A673 (cell line): Measurements from ENCODE around the gene MAPRE3. TPM values are rescaled to one million over a fixed set of nuclear protein-coding genes. Genes with fewer than 3 reads are reported as not detected.

Source experiments
- BruUV-seq: library from RNA; stranded (reverse); fragments of 400-500 nt; replicated peaks from 2 replicates; lab custom pipeline; 2021; lab: Mats Ljungman, UMichigan
- CTCF ChIA-PET: fragments of 300-600 bp; sonication (Branson Sonifier 250); formaldehyde crosslinking; loops from one replicate; lab custom pipeline; 2022; ENCODE audit warnings: antibody characterized with exemption; lab: Charles Lee
- POLR2A ChIA-PET: fragments of 300-600 bp; sonication (Branson Sonifier 250); formaldehyde crosslinking; loops from one replicate; lab custom pipeline; 2022; ENCODE audit warnings: antibody characterized with exemption; ENCODE audit not compliant: low non-redundant PET; lab: Charles Lee
- DNase-seq: peaks from one replicate; pipeline ENCODE4 v3.0.0-alpha.2; 2015; ENCODE audit warnings: low spot score
- H3K27ac ChIP-seq: fragments of 200-600 bp; sonication (generic); 2 replicates; pipeline ENCODE4 v1.5.1; 2016; ENCODE audit warnings: mixed run types, low read depth, mild to moderate bottlenecking, mixed read lengths, antibody characterized with exemption, low read length; ENCODE audit not compliant: poor library complexity, severe bottlenecking
- H3K27me3 ChIP-seq: fragments of 200-600 bp; sonication (generic); replicated peaks from 2 replicates; pipeline ENCODE4 v1.6.1; 2017; ENCODE audit warnings: mixed run types, low read depth, mild to moderate bottlenecking, mixed read lengths, antibody characterized with exemption, low read length; ENCODE audit not compliant: insufficient read depth, poor library complexity
- H3K36me3 ChIP-seq: fragments of 200-600 bp; sonication (generic); 2 replicates; pipeline ENCODE4 v1.6.1; 2016; ENCODE audit warnings: mixed run types, mild to moderate bottlenecking, mixed read lengths, antibody characterized with exemption, low read length; ENCODE audit not compliant: insufficient read depth, poor library complexity, severe bottlenecking
- H3K4me1 ChIP-seq: fragments of 200-600 bp; sonication (generic); 2 replicates; pipeline ENCODE4 v1.6.1; 2017; ENCODE audit warnings: mixed run types, mild to moderate bottlenecking, mixed read lengths, antibody characterized with exemption, low read length; ENCODE audit not compliant: insufficient read depth, poor library complexity, severe bottlenecking
- H3K4me3 ChIP-seq: fragments of 200-600 bp; sonication (generic); 2 replicates; pipeline ENCODE4 v1.5.1; 2016; ENCODE audit warnings: low read depth, mixed run types, mild to moderate bottlenecking, mixed read lengths, low read length; ENCODE audit not compliant: poor library complexity, severe bottlenecking
- H3K9me3 ChIP-seq: fragments of 200-600 bp; sonication (generic); 2 replicates; pipeline ENCODE4 v1.6.1; 2016; ENCODE audit warnings: mixed run types, low read depth, mild to moderate bottlenecking, mixed read lengths, antibody characterized with exemption, low read length; ENCODE audit not compliant: poor library complexity, severe bottlenecking
- CTCF ChIP-seq: fragments of 300-800, 200-600 bp; sonication (generic); conservative IDR thresholded peaks from 2 replicates; pipeline ENCODE4 v1.5.1; 2017; ENCODE audit warnings: low read depth, mild to moderate bottlenecking, antibody characterized with exemption, low read length, moderate library complexity, mixed read lengths
- EZH2 ChIP-seq: fragments of 200-600 bp; sonication (generic); IDR thresholded peaks from 2 replicates; pipeline ENCODE4 v1.6.1; 2017; ENCODE audit warnings: borderline replicate concordance, low read depth, mild to moderate bottlenecking, mixed read lengths, antibody characterized with exemption, low read length; ENCODE audit not compliant: poor library complexity, severe bottlenecking
- intact Hi-C: fragments of 100-400 bp; cut with micrococcal nuclease; formaldehyde crosslinking; loops from one replicate; pipeline ENCODE4 v1.10.0; 2022; ENCODE audit not compliant: unreplicated experiment
- total RNA-seq: library from RNA; stranded (reverse); gene quantifications from 2 replicates; pipeline ENCODE4 v1.2.3, GENCODE V29; 2021

The MAPRE3 gene
- total RNA-seq, 1 experiment from 2014 or later: 8.4 TPM

- POLR2A ChIA-PET: no interaction called here
- Histone ChIP-seq H3K4me3 (no peak overlapping the region), H3K36me3 (peaks cover 33% of the 10 kb centered on the region), H3K4me1 (no peaks in the 10 kb centered on the region), H3K27me3 (no peaks in the 10 kb centered on the region), H3K27ac (no peak overlapping the region), H3K9me3 (no peaks in the 10 kb centered on the region)
- no peak for DNase-seq
- no peak for TF ChIP-seq CTCF
- TF ChIP-seq EZH2: no peak
- CTCF ChIA-PET: no interaction called here
- intact Hi-C loops: no loop called here
- BruUV-seq: no TSS peak
Observed at GRCh38 chr2:26945991-26946750, 24.3 kb upstream of the MAPRE3 start.

- Histone ChIP-seq H3K9me3 (no peaks in the 10 kb centered on the region), H3K36me3 (peaks cover 31% of the 10 kb centered on the region), H3K27me3 (no peaks in the 10 kb centered on the region), H3K4me3 (no peak overlapping the region), H3K4me1 (no peaks in the 10 kb centered on the region), H3K27ac (no peak overlapping the region)
- DNase-seq: no peak
- ChIA-PET CTCF (interaction anchor here (0.6 kb wide), 1 partner anchor 134 kb away, joined by 6 read pairs; no protein-coding TSS in a partner anchor), POLR2A (no interaction called here)
- intact Hi-C loops: no loop called here
- TF ChIP-seq CTCF (no peak), EZH2 (no peak)
- no TSS peak for BruUV-seq
Observed at GRCh38 chr2:26946841-26947784, 23.3 kb upstream of the MAPRE3 start.

GRCh38 chr2:26948800-26949199 is 21.6 kb upstream of the MAPRE3 start:
- CTCF ChIA-PET: no interaction called here
- no peak for DNase-seq
- H3K27ac ChIP-seq: no peak overlapping the region
- peaks cover 16% of the 10 kb centered on the region for H3K36me3 ChIP-seq
- no peaks in the 10 kb centered on the region for H3K27me3 ChIP-seq
- no peak overlapping the region for H3K4me3 ChIP-seq
- BruUV-seq: TSS peak; percentile 46
- POLR2A ChIA-PET: no interaction called here
- H3K9me3 ChIP-seq: no peaks in the 10 kb centered on the region
- TF ChIP-seq CTCF (no peak), EZH2 (no peak)
- intact Hi-C loops: no loop called here
- no peaks in the 10 kb centered on the region for H3K4me1 ChIP-seq
